Heart left ventricle (tissue), 16 donors: Measurements from ENCODE around the gene MALRD1. TPM values are rescaled to one million over a fixed set of nuclear protein-coding genes. Genes with fewer than 3 reads are reported as not detected.
"Not testable (repeated sequence)": the region's sequence is repeated elsewhere in the genome, so short reads cannot be mapped to it uniquely, and the experiment has no call there.

Source experiments
- ATAC-seq, 4 donors: fragments of 200-7000 bp; cut with Tn5 transposase; one replicate each; pipeline ENCODE4 v1.9.1; 2020 to 2022; ENCODE audit warnings: moderate library complexity in 4 of 4, mild to moderate bottlenecking in 3 of 4, moderate number of reproducible peaks in 1 of 4
- DNase-seq, 5 donors: peaks; one replicate each; pipeline ENCODE4 v3.0.0-alpha.2; 2020
- H3K27ac ChIP-seq, 12 donors: fragments of 200-600 bp; sonication (generic) in 4 of 12; one replicate each; pipeline versions ENCODE4 v1.5.0 to v1.8.0; 2016 to 2022; ENCODE audit warnings: mild to moderate bottlenecking in 2 of 12
- H3K27me3 ChIP-seq, 9 donors: fragments of 200-600 bp; sonication (generic) in 2 of 9; one replicate each; pipeline versions ENCODE4 v1.5.1 to v1.8.0; 2016 to 2022; ENCODE audit warnings: mild to moderate bottlenecking in 3 of 9
- H3K36me3 ChIP-seq, 9 donors: fragments of 200-600 bp; sonication (generic) in 2 of 9; one replicate each; pipeline versions ENCODE4 v1.5.0 to v1.8.0; 2018 to 2022; ENCODE audit warnings: mild to moderate bottlenecking in 2 of 9
- H3K4me1 ChIP-seq, 12 donors: fragments of 200-600 bp; sonication (generic) in 4 of 12; one replicate each; pipeline versions ENCODE4 v1.5.0 to v1.8.0; 2016 to 2022; ENCODE audit warnings: mild to moderate bottlenecking in 3 of 12
- H3K4me3 ChIP-seq, 12 donors: fragments of 200-600 bp; sonication (generic) in 4 of 12; one replicate each; pipeline versions ENCODE4 v1.5.0 to v1.8.0; 2017 to 2022; ENCODE audit warnings: mild to moderate bottlenecking in 9 of 12, moderate library complexity in 4 of 12
- H3K9me3 ChIP-seq, 12 donors: fragments of 200-600 bp; sonication (generic) in 4 of 12; one replicate each; pipeline versions ENCODE4 v1.5.0 to v1.8.0; 2016 to 2022; ENCODE audit warnings: mild to moderate bottlenecking in 1 of 12
- POLR2A ChIP-seq, 2 donors: fragments of 450-650 bp; IDR thresholded peaks; one replicate each; pipeline ENCODE4 v1.6.1; 2017; ENCODE audit warnings: antibody characterized with exemption in 2 of 2, mild to moderate bottlenecking in 2 of 2, moderate library complexity in 2 of 2
- WGBS, 4 donors: extraction: QIAGEN DNeasy Blood & Tissue Kit in 2 of 4; methylation state at CpG; one replicate each; pipeline versions ENCODE4 v1.1.5 to v1.1.7; 2013 to 2018; 5-methylcytosine and 5-hydroxymethylcytosine counted together
- intact Hi-C, 10 donors: fragments of 100-400 bp; cut with DNase I; formaldehyde crosslinking; loops; one replicate each; pipeline versions ENCODE4 v1.11.1 to v1.14.2; 2022
- polyA plus RNA-seq, 2 donors: library from polyadenylated mRNA; stranded (reverse); fragments of 200-250 nt; gene quantifications; one replicate each; pipeline ENCODE4 v1.2.3, GENCODE V29; 2013
- total RNA-seq, 9 donors: library from RNA; depleted of rRNA in 2 of 9; stranded (reverse); fragments of >200 nt in 2 of 9; fragmentation: NEBNext Ultra II Directional in 3 of 9; extraction: Animal tissue kit (Norgen Biotek cat#: 25700) in 3 of 9; gene quantifications; one replicate each; pipeline versions ENCODE4 v1.1.0 to v1.2.4, GENCODE V29; 2016 to 2023
- TF ChIP-seq, protein P1 (sequence below), 12 donors: fragments of 200-600 bp; sonication (generic) in 4 of 12; IDR thresholded peaks; one replicate each; pipeline versions ENCODE4 v1.5.0 to v1.8.0; 2018 to 2022; ENCODE audit warnings: antibody characterized with exemption in 12 of 12, mild to moderate bottlenecking in 5 of 12
- donor health status: ischemic (EF 13 %, LVEDD 7.1; RV severe dilation, severe dysfunction).
- donor health status: healthy with polysubstance abuse.
- donor health status: DM: no; HTN: yes; CAD: no.
- donor health status: DM: no; HTN: no; CAD: no.
- donor health status: ischemic (EF 25% LVEDD 6.9; RV normal size, moderate dysfunction).
- donor health status: ischemic (EF 25% LVEDD 5.7; RV mildly dilated, moderate dysfunction).
- donor health status: healthy.
- donor health status: DM: yes; HTN: yes; CAD: no.
- donor health status: ischemic (EF 35%, LVEDD 5.7; RV mildly dilated, moderate dysfunction).
- donor health status: nonischemic (EF 11% LVEDD 7.7; RV severe dilation, severe dysfunction).
- donor health status: DM: yes; HTN: yes; CAD: no.
- donor health status: PGD.
- donor health status: ischemic (EF 29% LVEDD 5.4; RV normal size, mild dysfunction).
- donor health status: nonischemic (EF 23%, LVEDD 6.1; RV moderate dilation, normal function).

Gene MALRD1
- total and polyA plus RNA-seq, 11 donors: 0.12 to 1.1 (median 0.37) TPM; not detected in 1

DNA sequence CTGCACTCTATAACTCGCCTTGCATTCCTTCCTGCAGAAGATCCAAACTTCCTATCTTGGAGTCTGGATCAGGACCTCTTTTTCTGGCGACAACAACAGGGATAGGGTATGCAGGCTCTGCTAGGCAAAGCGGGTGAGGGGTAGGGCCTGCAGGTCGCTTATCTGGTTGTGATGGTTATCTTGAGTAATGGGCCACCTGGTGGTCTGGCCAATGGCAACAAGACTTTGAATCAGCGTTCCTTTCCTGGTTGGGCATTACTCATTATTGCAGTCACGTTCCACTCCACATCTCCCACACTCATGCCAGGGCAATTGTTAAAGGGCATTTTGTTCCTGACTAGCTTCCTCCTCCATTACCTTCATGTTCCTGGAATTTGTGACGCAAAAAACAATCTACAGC is 719.3 kb downstream of the MALRD1 start:
- intact Hi-C loops: no loop called here
- Histone ChIP-seq H3K36me3 (no peaks in the 10 kb centered on the region), H3K27me3 (no peaks in the 10 kb centered on the region), H3K27ac (no peak overlapping the region), H3K9me3 (no peaks in the 10 kb centered on the region), H3K4me1 (no peaks in the 10 kb centered on the region), H3K4me3 (no peak overlapping the region)
- DNase-seq (no peak), ATAC-seq (no peak)
- TF ChIP-seq, protein P1, sequence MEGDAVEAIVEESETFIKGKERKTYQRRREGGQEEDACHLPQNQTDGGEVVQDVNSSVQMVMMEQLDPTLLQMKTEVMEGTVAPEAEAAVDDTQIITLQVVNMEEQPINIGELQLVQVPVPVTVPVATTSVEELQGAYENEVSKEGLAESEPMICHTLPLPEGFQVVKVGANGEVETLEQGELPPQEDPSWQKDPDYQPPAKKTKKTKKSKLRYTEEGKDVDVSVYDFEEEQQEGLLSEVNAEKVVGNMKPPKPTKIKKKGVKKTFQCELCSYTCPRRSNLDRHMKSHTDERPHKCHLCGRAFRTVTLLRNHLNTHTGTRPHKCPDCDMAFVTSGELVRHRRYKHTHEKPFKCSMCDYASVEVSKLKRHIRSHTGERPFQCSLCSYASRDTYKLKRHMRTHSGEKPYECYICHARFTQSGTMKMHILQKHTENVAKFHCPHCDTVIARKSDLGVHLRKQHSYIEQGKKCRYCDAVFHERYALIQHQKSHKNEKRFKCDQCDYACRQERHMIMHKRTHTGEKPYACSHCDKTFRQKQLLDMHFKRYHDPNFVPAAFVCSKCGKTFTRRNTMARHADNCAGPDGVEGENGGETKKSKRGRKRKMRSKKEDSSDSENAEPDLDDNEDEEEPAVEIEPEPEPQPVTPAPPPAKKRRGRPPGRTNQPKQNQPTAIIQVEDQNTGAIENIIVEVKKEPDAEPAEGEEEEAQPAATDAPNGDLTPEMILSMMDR (IDR thresholded peaks at IDR 0.05): no peak
- TF ChIP-seq POLR2A (IDR thresholded peaks at IDR 0.05): no peak
- WGBS, 4 donors: 35 to 53% (median 42%) methylated on average over 7 of the region's 7 CpGs

DNA sequence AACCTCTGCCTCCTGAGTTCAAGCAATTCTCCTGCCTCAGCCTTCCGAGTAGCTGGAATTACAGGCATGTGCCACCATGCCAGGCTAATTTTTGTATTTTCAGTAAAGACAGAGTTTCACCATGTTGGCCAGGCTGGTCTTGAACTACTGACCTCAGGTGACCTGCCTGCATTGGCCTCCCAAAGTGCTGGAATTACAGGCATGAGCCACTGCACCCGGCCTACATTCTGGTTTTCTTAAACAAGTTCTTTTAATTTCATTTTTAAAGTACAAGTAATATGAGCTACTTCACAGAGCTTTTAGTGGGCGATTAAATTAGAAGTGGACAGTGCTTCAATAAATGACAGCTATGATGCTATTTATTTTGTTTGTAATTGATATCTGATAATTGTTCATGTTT is 721.2 kb downstream of the MALRD1 start:
- H3K27ac ChIP-seq, H3K9me3 ChIP-seq, DNase-seq, H3K4me1 ChIP-seq, H3K36me3 ChIP-seq, intact Hi-C loops, H3K4me3 ChIP-seq, ATAC-seq, H3K27me3 ChIP-seq: not testable (repeated sequence)
- 82 to 90% (median 87%) methylated on average over 3 of the region's 3 CpGs for WGBS, 4 donors

DNA sequence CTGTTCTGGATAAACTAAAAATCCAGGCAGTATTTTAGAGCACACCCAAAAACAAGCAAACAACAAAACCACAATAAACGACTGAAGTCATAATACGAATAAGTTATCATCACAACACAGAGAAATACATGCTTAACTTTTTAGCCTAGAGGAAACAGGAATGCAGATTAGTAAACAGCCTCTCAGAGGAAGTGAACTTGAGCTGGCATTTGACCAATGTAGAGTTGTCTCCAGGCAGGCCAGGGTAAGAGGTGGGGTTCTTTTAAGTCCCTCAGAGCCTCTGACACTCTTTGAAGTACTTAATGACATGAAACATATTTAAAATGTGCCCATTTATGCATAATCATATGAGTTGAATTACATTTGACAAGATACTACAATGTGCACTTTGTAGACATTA is 724.4 kb downstream of the MALRD1 start:
- no peak overlapping the region for H3K27ac ChIP-seq
- no peaks in the 10 kb centered on the region for H3K27me3 ChIP-seq
- peaks cover 0 to 3% (median 0%) of the 10 kb centered on the region in 12 donors for H3K9me3 ChIP-seq
- H3K36me3 ChIP-seq: no peaks in the 10 kb centered on the region
- TF ChIP-seq, protein P1 (IDR thresholded peaks at IDR 0.05): no peak
- TF ChIP-seq POLR2A (IDR thresholded peaks at IDR 0.05): no peak
- WGBS, 4 donors: 46 to 59% (median 53%) methylated on average over 2 of the region's 2 CpGs
- peaks cover 0 to 4% (median 0%) of the 10 kb centered on the region in 12 donors for H3K4me1 ChIP-seq
- intact Hi-C loops: no loop called here
- H3K4me3 ChIP-seq: no peak overlapping the region
- DNase-seq (no peak), ATAC-seq (no peak)

DNA sequence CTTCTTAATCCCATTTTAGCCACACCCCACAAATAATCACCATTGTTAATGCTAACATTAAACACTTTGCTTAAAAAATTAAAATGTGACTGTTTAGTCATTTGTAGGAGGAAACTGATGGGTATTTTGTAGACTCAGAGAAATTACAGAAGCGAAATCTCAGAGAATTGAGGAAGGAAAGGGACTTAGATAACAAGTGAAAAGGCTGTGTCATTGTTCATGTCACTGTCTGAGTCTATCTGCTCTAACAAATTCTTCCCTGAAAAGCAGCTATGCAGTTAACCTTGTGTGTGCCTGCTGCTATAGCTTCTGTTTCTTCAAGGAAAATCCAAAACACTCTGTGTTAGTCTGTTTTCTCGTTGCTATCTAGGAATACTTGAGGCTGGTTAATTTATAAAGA is 726.7 kb downstream of the MALRD1 start:
- H3K27ac ChIP-seq: peak overlapping the region in 1 of 12 donors; percentile 47
- H3K27me3 ChIP-seq: peaks cover 0 to 3% (median 0%) of the 10 kb centered on the region in 9 donors
- no peaks in the 10 kb centered on the region for H3K36me3 ChIP-seq
- H3K9me3 ChIP-seq: peaks cover 0 to 3% (median 0%) of the 10 kb centered on the region in 12 donors
- 45 to 69% (median 65%) methylated on average over 2 of the region's 2 CpGs for WGBS, 4 donors
- ATAC-seq: no peak
- DNase-seq: no peak
- TF ChIP-seq, protein P1 (IDR thresholded peaks at IDR 0.05): no peak
- no peak for TF ChIP-seq POLR2A (IDR thresholded peaks at IDR 0.05)
- intact Hi-C loops: no loop called here
- H3K4me3 ChIP-seq: no peak overlapping the region
- H3K4me1 ChIP-seq: peaks cover 0 to 4% (median 0%) of the 10 kb centered on the region in 12 donors

DNA sequence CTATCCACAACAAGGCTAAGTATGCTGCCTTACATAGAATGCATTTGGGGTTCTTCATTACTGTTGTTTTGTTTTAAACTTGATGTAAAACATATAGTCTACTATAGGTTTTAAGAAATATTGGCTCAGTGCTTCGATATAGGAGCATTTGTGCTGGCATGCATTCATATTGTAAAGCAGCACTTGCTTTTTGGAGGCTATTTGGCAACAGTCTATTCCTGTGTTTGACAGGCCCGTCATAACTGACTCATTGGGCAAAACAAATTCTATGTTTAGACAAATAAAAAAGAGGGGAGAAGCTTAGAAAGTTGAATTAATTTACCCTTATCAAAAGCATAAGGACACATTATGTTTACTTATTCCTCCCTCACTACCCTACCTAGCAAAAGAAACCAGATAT is 729.2 kb downstream of the MALRD1 start:
- peaks cover 0 to 4% (median 0%) of the 10 kb centered on the region in 12 donors for H3K4me1 ChIP-seq
- peaks cover 0 to 3% (median 0%) of the 10 kb centered on the region in 9 donors for H3K27me3 ChIP-seq
- no peaks in the 10 kb centered on the region for H3K36me3 ChIP-seq
- 40 to 76% (median 53%) methylated on average over 2 of the region's 2 CpGs for WGBS, 4 donors
- no peak overlapping the region for H3K4me3 ChIP-seq
- H3K27ac ChIP-seq: no peak overlapping the region
- no peak for DNase-seq
- no peak for ATAC-seq
- intact Hi-C loops: no loop called here
- TF ChIP-seq, protein P1 (IDR thresholded peaks at IDR 0.05): no peak
- TF ChIP-seq POLR2A (IDR thresholded peaks at IDR 0.05): no peak
- peaks cover 0 to 3% (median 0%) of the 10 kb centered on the region in 12 donors for H3K9me3 ChIP-seq
